Tibial nerve (tissue), 4 donors: ENCODE data around the gene MARCHF3.

ENCODE experiments used
- EP300 ChIP-seq, 2 donors: sonication (generic); formaldehyde crosslinking; IDR thresholded peaks; one replicate each; pipeline ENCODE4 v1.6.1; 2017; ENCODE audit warnings: antibody characterized with exemption in 2 of 2, mild to moderate bottlenecking in 1 of 2
- POLR2A ChIP-seq, 2 donors: fragments of 450-650 bp; IDR thresholded peaks; one replicate each; pipeline ENCODE4 v1.6.1; 2017; ENCODE audit warnings: antibody characterized with exemption in 2 of 2, mild to moderate bottlenecking in 2 of 2, moderate library complexity in 2 of 2
- TF ChIP-seq, protein P1 (sequence below), 5 experiments: fragments of 200-600 bp in 3 of 5; fragments of 450-650 bp in 2 of 5; sonication (generic) in 3 of 5; IDR thresholded peaks; one replicate each; pipeline ENCODE4 v1.5.1; 2016 to 2019; ENCODE audit warnings: antibody characterized with exemption in 5 of 5, mild to moderate bottlenecking in 3 of 5, moderate library complexity in 2 of 5

DNA sequence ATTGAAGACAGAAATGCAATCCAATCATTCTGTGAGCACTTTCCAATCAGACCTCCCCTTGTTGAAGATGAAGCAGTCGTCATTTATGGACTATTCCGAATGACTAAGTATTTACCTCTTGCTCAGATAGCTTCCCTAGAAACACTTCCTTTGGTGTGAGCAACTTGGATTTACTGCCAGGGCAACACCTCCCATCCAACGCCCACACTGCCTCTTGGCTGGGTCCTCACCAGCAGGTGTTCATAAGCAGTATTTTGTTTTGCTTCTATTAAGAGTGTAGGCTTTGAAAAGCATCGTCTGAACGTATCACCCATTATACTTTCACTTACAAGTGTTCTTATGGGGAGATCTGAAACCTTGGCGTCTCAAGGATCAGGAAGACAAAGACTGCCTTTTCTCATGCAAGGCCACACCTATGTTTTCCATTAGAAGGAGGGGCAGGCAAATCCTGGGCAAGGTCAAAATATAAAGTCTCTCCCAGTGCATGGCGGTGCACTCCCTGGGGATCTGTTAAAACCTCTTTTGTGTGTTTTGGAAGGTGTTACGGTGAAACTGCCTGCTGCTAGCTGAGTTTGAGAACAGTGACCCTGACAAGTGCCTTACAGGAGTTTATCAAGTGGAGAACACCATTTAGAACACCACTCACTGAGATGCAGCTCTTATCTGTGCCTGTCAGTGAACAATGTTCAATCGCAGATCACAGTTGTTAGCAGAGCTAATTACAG, 10.6 kb upstream of the MARCHF3 start:
- TF ChIP-seq, protein P1, sequence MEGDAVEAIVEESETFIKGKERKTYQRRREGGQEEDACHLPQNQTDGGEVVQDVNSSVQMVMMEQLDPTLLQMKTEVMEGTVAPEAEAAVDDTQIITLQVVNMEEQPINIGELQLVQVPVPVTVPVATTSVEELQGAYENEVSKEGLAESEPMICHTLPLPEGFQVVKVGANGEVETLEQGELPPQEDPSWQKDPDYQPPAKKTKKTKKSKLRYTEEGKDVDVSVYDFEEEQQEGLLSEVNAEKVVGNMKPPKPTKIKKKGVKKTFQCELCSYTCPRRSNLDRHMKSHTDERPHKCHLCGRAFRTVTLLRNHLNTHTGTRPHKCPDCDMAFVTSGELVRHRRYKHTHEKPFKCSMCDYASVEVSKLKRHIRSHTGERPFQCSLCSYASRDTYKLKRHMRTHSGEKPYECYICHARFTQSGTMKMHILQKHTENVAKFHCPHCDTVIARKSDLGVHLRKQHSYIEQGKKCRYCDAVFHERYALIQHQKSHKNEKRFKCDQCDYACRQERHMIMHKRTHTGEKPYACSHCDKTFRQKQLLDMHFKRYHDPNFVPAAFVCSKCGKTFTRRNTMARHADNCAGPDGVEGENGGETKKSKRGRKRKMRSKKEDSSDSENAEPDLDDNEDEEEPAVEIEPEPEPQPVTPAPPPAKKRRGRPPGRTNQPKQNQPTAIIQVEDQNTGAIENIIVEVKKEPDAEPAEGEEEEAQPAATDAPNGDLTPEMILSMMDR (IDR thresholded peaks at IDR 0.05) = no peak
- TF ChIP-seq POLR2A (IDR thresholded peaks at IDR 0.05) (no peak), EP300 (IDR thresholded peaks at IDR 0.05) (peak in 1 of 2 donors; percentile 8)
